ENCODE measurements around the gene ABCC2. TPM values are rescaled to one million over a fixed set of nuclear protein-coding genes. Genes with fewer than 3 reads are reported as not detected.

Gene ABCC2
- total and polyA plus RNA-seq, 9 of the 15 experiments (the other 6 are each of a cell fraction or from before 2014, with no cell fraction given) = 0.03 to 0.18 (median 0.10) TPM; not detected in 1

DNA sequence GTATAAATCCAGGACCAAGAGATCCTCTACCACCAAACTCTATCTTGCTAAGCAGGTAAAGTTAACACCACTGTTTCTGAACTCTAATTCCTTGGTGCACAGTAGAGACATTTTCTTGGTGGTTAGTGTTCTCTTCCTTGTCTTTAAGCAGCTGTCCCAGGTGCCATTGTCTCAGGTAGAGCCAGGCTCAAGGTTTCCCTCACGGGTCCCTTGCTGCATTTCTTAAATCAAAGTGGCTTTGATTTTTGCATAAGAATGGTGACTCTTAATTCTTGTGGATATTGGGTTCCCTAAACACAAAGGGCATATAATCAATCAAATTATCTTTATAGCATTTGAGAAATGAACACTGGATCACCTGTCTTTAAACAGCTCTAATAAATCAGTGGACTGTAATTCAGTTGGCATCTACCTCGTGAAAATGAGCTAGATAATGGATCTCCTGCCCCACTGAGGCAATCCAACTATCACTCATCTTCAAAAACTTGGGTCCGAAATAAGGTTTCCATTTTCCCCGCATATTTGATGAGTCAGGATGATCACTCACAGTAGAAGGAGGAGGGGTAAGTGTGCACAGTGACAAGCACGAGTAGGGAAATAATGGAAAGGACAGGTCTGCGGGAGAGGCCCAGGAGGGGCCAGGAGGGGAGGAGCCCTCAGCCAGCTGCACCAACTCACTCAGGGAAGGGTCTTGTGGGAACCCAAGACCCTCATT lies 2.4 kb downstream of the ABCC2 start (continued):
- TF ChIP-seq PBX2 (CRISPR knock-in tag; IDR thresholded peaks at IDR 0.05; ENCODE audit: low read depth) = no peak
- peak; percentile 72 for TF ChIP-seq PBX2 (tag; conservative IDR thresholded peaks at IDR 0.05; ENCODE audit: low read depth)
- no peak for TF ChIP-seq ZBTB8A (IDR thresholded peaks at IDR 0.05; ENCODE audit: partially characterized antibody)
- TF ChIP-seq RBM15 (IDR thresholded peaks at IDR 0.05; ENCODE audit: insufficient read depth, low read length) = no peak
- TF ChIP-seq ATF7 (IDR thresholded peaks at IDR 0.05) = no peak
- no peak for TF ChIP-seq PHF21A (IDR thresholded peaks at IDR 0.05; ENCODE audit: borderline replicate concordance, low read depth)
- peak; percentile 96 for TF ChIP-seq ZNF316 (IDR thresholded peaks at IDR 0.05)
- TF ChIP-seq C11orf30 (IDR thresholded peaks at IDR 0.05; ENCODE audit: low read depth) = peak; percentile 92
- TF ChIP-seq ZNF347 (CRISPR knock-in tag; IDR thresholded peaks at IDR 0.05; ENCODE audit: low read depth) = no peak
- TF ChIP-seq MEIS2 (IDR thresholded peaks at IDR 0.05; ENCODE audit: partially characterized antibody) = peak; percentile 42
- TF ChIP-seq, protein P1, sequence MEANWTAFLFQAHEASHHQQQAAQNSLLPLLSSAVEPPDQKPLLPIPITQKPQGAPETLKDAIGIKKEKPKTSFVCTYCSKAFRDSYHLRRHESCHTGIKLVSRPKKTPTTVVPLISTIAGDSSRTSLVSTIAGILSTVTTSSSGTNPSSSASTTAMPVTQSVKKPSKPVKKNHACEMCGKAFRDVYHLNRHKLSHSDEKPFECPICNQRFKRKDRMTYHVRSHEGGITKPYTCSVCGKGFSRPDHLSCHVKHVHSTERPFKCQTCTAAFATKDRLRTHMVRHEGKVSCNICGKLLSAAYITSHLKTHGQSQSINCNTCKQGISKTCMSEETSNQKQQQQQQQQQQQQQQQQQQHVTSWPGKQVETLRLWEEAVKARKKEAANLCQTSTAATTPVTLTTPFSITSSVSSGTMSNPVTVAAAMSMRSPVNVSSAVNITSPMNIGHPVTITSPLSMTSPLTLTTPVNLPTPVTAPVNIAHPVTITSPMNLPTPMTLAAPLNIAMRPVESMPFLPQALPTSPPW (CRISPR knock-in tag; IDR thresholded peaks at IDR 0.05) = 0 out of 2 replicates have a peak, but pooled peaks have one; percentile 28
- TF ChIP-seq MAFG (tag; conservative IDR thresholded peaks at IDR 0.05) = peak; percentile 84
- no peak for TF ChIP-seq SMC3 (conservative IDR thresholded peaks at IDR 0.05; ENCODE audit: insufficient read depth, low read depth, low read length)
